ENCODE data around the gene NCKAP5. TPM values are rescaled to one million over a fixed set of nuclear protein-coding genes. Genes with fewer than 3 reads are reported as not detected.

NCKAP5 gene
- polyA plus RNA-seq, 4 donors = 3.1 to 8.4 (median 7.2) TPM

DNA sequence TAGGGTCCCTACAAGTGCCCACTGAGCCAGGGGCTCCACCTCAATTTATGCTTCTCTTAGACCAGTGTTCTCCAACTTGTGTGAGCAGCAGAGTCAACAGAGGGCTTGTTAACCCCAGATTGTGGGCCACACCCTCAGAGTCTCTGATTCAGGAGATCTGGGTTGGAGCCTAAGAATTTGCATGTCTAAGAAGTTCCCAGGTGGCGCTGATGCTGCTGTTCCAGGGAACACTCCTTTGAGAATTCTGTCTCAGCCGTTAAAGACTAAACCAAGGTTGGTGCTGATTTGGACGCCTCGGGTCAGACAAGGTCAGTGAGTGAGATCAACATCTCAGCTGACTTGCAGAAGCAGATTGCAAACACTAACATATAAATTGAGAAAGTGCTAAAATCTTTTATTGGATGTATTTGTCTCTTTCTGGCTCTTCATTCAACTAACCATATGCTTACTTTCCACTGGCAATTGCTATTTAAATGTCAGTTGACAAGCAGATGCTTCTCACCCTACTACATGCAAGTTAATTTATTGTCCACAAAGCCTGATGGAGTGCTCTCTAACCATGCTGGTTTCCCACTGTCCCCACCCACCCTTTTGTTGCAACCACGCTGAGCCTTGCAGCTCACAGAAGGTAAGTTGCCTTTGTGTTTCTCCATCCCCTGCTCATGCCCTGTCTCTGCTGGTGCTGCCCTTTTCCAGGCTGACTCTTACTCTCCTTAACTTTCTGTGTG, 929.8 kb downstream of the NCKAP5 start:
- DNase-seq (ENCODE audit: low read depth in 4 of 4, low spot score in 3 of 4) = no peak

GRCh38 chr2:132636346-132636745, 931.9 kb downstream of the NCKAP5 start:
- no peak for DNase-seq (ENCODE audit: low read depth in 4 of 4, low spot score in 3 of 4)

DNA sequence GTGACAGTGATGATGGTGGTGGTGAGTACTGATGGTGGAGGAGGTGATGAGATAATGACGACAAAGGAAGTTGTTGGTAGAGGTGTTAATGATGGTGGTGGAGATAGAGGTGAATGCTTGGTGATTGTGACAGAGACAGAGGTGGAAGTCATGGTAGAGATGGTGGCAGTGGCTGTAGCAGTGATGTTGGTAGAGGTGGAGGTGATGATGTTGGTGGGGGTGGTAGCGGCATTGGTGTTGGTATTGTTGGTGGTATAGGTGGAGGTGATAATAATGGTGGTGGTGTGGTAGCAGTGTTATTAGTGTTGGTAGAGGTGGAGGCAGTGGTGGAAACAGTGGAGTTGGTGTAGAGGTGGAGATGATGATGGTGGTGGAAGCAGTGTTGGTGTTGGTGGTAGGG, 934.6 kb downstream of the NCKAP5 start:
- DNase-seq (ENCODE audit: low read depth in 4 of 4, low spot score in 3 of 4) = no peak

GRCh38 chr2:132632000-132632649, 936.1 kb downstream of the NCKAP5 start:
- peak in 1 of 4 donors; percentile 16 for DNase-seq (ENCODE audit: low read depth in 4 of 4, low spot score in 3 of 4)

DNA sequence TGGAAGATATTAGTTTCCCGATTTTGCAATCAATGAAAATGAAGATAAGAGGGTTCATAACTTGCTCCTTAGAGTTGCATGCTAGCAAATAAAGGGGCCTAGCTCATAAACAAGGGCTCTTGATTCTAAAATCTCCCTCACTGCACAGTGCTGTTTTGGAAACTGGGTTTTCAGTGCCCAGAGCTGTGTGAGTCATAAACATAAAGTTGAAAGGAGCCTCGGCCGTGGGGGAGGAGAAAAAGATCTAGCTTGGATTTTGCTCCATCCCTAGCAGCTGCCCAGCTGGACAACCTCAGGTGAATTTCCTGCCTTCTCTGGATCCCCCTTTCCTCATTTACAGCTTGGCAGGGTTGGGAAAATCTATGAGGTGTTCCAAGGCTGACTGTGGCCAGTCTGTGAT, 940.7 kb downstream of the NCKAP5 start:
- no peak for DNase-seq (ENCODE audit: low read depth in 4 of 4, low spot score in 3 of 4)

DNA sequence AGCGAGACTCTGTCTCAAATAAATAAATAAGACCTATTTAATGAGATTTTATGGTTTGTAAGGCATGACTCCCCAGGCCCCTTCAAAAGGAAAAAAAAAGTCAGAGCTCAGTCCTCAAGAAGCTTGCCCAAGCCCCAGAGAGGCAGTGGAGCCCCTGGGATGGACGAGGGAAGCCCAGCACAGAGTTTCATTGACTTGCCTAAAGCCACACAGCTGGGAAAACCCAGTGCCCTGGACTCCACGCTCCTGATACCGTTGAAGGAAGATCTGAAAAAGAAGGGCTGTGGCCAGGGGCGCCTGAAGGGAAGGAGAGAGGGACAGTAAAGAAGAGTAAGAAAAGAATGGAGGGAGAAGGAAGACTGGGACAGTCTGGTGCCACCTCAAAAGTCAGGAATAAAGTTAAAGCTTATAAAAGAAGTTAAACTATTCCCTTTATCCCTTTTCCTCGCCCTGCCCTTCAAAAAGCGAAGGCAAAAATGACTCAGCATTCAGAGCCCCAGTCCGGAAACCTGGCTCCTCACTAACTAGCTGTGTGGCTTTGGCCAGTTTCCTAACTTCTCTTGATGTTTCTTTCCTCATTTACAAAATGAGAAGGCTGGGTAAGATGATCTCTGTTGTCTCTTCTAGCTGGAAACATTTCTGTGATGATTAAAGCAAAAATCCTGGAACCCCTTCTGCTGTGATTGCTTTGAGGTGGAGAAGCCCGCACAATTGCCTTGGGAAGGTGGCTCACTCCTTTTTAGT, 945.0 kb downstream of the NCKAP5 start:
- DNase-seq (ENCODE audit: low read depth in 4 of 4, low spot score in 3 of 4) = no peak
